NCI-H69 (cell line): ENCODE results near the gene MAD1L1.
"Not testable (repeated sequence)": the region's sequence is repeated elsewhere in the genome, so short reads cannot be mapped to it uniquely, and the experiment has no call there.

Experiments
- DNase-seq: peaks from one replicate; lab custom pipeline; 2025; lab: John Stamatoyannopoulos, UW

Gene MAD1L1

GRCh38 chr7:1838911-1839531 lies 393.7 kb downstream of the MAD1L1 start:
- DNase-seq = not testable (repeated sequence)

GRCh38 chr7:1838544-1838872 lies 394.2 kb downstream of the MAD1L1 start:
- not testable (repeated sequence) for DNase-seq

GRCh38 chr7:1837696-1838543 lies 394.8 kb downstream of the MAD1L1 start:
- DNase-seq = not testable (repeated sequence)

- DNase-seq = not testable (repeated sequence)
Measured at GRCh38 chr7:1831933-1832535, 400.7 kb downstream of the MAD1L1 start.

- not testable (repeated sequence) for DNase-seq
Measured at GRCh38 chr7:1831471-1831870, 401.3 kb downstream of the MAD1L1 start.

GRCh38 chr7:1829668-1830067 lies 403.1 kb downstream of the MAD1L1 start:
- not testable (repeated sequence) for DNase-seq

GRCh38 chr7:1829111-1829510 lies 403.6 kb downstream of the MAD1L1 start:
- no peak for DNase-seq

GRCh38 chr7:1828170-1828569 lies 404.6 kb downstream of the MAD1L1 start:
- not testable (repeated sequence) for DNase-seq

- DNase-seq = not testable (repeated sequence)
Measured at GRCh38 chr7:1827521-1827981, 405.2 kb downstream of the MAD1L1 start.

GRCh38 chr7:1826931-1827330 lies 405.8 kb downstream of the MAD1L1 start:
- not testable (repeated sequence) for DNase-seq

- no peak for DNase-seq
Measured at GRCh38 chr7:1825897-1826741, 406.6 kb downstream of the MAD1L1 start.

GRCh38 chr7:1825647-1825896 lies 407.2 kb downstream of the MAD1L1 start:
- DNase-seq = not testable (repeated sequence)

GRCh38 chr7:1824882-1825646 lies 407.7 kb downstream of the MAD1L1 start:
- not testable (repeated sequence) for DNase-seq

GRCh38 chr7:1824151-1824881 lies 408.4 kb downstream of the MAD1L1 start:
- not testable (repeated sequence) for DNase-seq

GRCh38 chr7:1823376-1824150 lies 409.2 kb downstream of the MAD1L1 start:
- DNase-seq = no peak

GRCh38 chr7:1819259-1819841 lies 413.4 kb downstream of the MAD1L1 start:
- DNase-seq = peak; percentile 49

GRCh38 chr7:1818575-1819258 lies 414.0 kb downstream of the MAD1L1 start:
- peak; percentile 93 for DNase-seq

- no peak for DNase-seq
Measured at GRCh38 chr7:1817061-1817712, 415.6 kb downstream of the MAD1L1 start.
